Bone marrow (tissue), 2 donors: ENCODE data around the gene ZFAND3.

Source experiments
- DNase-seq, 2 donors: peaks; one replicate each; lab custom pipeline; 2025; lab: John Stamatoyannopoulos, UW

The ZFAND3 gene

DNA sequence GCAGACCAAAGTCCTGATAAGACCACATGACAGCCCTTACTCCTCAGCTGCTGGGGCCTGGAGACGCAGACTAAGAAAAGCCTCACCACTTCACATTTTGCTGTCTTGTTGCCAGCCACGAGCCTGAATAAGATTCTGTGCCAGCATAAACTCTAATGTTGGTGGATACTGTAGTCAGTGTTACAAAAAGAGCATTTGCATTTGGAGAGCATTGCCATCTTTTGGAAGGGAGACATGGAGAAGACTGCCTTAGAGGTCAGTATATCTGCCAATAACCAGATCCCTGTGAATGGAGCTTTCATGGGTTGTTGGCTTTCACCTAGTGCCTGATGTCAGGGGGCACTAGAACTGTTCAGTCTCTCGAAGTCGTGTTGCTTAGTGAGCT, 315.2 kb downstream of the ZFAND3 start:
- DNase-seq = no peak

GRCh38 chr6:38136547-38136946, 317.0 kb downstream of the ZFAND3 start:
- no peak for DNase-seq

DNA sequence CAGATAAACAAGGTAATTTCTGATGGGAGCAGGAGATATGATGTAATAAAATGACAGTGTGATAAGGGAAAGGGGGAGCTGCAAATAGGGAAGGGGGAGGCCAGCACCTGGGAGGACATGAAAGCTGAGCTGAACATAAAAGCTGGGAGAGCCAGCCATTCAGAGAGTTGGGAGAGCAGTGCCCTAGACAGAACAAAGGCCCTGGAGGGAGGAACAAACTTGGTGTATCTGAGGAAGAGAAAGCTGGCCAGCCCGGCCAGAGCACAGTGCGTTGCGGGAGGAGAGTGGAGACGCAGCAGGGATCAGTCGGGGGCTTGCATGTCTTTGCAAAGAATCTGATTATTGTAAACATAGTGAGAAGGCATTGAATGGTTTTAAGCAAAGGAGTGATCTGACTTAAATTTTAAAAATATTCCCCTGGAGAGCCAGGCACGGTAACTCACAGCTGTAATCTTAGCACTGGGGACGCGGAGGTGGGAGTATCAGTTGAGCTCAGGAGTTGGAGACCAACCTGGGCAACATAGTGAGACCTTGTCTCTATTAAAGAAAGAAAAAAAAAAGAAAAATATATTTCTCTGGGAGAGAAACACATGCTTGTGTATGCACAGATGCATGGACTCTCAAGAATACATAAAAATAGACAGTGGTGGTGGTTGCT, 318.2 kb downstream of the ZFAND3 start:
- no peak for DNase-seq

- DNase-seq = no peak
Measured at GRCh38 chr6:38138374-38138773, 318.8 kb downstream of the ZFAND3 start.

DNA sequence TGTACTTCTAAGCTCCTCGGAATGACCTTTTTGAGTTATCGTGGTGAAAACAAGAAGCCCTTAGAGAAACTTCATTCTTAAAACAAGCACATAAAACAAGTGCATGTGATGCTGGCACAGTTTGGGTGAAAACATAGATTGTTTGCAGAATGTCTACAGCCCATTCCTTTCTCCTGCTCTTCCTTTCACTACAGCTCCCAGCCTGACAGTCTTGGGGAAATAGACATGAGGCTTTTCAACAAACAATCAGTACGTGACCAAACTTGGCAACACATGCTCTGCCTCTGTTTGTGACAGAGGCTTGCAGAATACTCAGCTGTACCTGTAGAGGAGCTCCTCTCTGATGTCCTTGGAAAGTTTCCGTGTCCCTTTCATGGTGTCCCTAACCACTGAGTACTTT, 321.6 kb downstream of the ZFAND3 start:
- no peak for DNase-seq

GRCh38 chr6:38141716-38142115, 322.2 kb downstream of the ZFAND3 start:
- DNase-seq = no peak

DNA sequence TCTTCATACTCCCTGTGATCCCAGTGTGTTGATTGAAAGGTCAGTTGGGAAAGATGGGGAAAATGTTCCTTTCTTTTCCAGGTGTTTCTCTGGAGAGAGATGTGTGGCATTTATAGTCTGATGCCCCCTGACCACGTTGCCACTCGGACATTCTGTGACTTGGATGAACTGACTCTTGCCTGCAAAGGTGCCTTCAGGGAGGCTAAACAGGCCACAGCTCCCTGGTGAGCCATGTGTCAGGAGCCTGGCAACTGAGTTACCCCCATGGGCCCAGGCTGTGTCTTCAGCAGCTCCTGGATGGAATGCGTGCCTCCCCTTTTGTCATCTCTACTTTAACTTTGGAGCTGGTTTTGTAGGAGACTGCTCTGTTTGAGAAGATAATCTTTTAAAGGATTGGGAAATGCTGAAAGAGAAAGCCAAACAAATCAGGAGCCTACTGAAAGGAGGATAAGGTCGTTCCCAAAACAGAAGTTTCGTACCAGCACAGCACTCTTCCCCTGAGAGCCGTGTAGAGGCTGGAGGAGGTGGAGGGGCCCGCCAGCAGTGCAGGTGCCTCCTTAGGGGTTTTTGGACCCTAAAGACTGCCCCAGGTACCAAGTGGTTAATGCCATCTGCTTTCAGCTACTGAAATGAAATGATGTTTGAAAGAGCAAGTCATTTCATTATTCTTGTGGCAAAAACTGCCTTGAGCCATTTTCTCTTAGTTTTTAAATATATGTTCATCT, 322.8 kb downstream of the ZFAND3 start:
- DNase-seq = no peak

GRCh38 chr6:38143191-38144150, 323.9 kb downstream of the ZFAND3 start:
- DNase-seq = no peak

- DNase-seq = no peak
Measured at GRCh38 chr6:38144365-38144945, 324.9 kb downstream of the ZFAND3 start.

DNA sequence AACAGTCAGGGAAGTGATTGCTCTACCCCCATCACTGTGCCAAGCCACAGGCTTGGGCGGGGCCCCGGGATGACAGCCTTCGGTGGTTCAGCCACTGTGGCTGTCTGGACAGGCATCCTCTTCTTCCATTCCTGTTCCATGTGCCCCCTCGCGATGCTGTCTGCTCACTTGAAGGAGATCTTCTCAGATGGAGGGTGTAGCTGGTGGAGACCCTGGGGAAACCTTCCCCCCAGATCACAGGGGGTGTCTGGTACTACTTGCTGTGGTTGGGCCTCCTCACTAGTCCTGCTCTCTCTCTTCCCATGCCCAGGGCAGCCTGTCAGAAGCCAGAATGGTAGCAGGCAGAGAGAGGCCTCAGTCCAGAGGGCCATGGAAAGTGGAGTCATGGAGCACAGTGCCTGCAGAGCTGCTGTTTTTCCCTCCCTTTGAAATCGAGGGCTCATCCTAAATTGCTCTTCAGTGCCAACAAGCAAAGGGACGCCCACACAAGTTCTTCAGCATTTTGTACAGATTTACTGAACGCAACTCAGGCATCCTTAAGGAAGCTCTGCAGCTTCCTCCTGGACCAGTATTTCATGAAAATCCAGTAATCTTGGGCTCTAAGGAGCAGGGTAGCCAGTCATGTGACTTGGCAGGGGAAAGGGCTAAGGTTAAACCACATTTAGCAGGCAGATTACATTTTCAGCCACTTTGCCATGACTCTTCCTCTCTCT, 326.6 kb downstream of the ZFAND3 start:
- no peak for DNase-seq

DNA sequence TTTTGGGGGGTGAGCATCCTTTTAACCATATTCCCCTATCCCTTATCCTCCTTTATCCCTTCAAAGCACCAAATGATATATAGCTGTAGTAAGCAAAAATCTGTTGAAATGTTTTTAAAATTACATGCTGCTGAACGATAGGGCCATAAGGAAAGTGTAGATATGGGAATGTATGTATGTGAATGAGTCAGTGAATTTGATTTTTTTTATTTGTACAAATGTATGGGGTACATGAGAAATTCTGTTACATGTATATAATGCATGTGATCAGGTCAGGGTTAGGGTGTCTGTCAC, 327.2 kb downstream of the ZFAND3 start:
- DNase-seq = no peak

DNA sequence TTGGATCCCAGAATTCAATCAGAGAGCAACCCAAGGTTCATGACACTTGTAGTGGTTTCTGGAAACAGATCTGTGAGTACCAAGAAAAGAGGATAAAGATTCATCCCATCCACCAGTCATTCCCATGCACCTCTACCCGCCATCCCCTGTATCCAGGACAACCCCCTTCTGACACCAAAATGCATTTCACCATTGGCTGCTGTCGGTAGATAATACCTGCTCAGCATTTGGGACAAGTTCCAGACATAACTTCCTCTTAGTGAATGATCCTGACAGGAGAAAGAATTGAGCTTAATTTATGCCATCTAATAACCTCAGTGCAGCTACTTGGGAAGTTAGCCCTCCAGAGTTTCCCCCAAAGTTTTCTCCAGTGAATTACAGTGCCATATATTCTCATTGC, 329.1 kb downstream of the ZFAND3 start:
- no peak for DNase-seq

- DNase-seq = no peak
Measured at GRCh38 chr6:38149531-38149930, 330.0 kb downstream of the ZFAND3 start.

DNA sequence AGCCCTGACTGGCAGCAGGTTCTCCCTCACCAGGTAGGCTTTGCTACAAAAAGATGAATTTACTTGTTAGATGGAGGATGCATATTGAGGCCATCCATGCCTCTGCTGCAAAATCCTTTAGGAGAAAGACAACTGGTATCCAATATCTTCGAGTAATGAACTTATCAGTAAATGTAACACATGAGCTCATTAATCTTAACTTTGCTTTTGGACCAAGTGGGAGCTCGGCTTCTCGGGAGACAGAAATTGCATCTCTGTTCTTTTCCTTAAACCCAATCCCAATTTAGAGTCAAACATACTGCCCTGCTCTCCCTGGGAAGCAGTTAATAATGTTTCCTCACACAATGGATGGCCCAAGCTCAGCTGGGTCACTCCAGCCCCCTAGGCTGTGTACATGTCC, 330.5 kb downstream of the ZFAND3 start:
- no peak for DNase-seq

GRCh38 chr6:38150681-38151296, 331.3 kb downstream of the ZFAND3 start:
- DNase-seq = no peak

DNA sequence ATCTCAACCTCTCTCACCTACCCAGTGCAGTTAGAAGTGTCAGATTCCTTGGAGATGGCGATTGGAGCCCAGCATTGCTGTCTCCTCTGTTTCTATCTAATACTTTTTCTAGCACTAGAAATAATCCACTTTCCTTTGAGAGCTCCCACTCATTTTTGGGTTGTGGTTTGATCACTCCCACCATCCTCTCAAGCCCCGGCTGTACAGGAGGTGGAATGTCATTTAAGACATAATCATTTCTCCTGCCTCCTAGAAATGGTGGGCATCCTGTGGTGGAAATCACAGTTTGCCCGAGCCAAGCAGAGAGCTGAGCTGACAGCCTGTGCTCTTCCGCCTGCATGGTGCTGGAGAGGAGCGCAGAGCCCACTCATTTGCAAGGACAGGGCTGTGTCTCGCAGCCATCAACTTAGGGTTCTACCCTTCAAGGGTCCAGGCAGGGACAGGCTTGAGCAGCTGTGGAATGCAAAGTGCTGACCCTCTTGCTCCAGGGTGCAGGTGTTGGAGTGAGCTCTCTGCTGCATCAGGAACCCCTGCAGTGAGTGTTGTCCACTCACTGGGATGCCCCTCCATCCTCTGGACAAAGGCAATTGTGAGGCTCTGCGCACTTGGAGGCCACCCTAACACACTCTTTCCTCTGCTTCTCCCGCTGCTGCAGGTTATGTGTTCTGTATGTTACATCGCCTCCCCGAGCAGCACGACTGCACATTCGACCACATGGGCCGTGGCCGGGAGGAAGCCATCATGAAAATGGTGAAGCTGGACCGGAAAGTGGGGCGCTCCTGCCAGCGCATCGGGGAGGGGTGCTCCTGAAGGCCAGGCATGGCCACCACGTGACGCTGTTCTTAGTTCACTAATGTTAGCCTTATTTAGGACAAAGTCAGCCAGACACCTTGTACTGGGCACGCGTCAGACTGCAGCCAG, 332.3 kb downstream of the ZFAND3 start:
- DNase-seq = no peak

GRCh38 chr6:38152620-38153019, 333.1 kb downstream of the ZFAND3 start:
- DNase-seq = no peak

- DNase-seq = no peak
Measured at GRCh38 chr6:38153076-38153797, 333.7 kb downstream of the ZFAND3 start.

GRCh38 chr6:38153798-38154345, 334.3 kb downstream of the ZFAND3 start:
- no peak for DNase-seq
